IPS DF 19.7 (cell line): ENCODE results near the gene PARP8.
A peak's percentile ranks its signal among the peaks of the same experiment; 100 is the strongest.

Experiments
- DNase-seq: peaks from one replicate; pipeline ENCODE4 v3.0.0-alpha.2; 2013; ENCODE audit warnings: low read depth, low spot score

PARP8 gene

DNA sequence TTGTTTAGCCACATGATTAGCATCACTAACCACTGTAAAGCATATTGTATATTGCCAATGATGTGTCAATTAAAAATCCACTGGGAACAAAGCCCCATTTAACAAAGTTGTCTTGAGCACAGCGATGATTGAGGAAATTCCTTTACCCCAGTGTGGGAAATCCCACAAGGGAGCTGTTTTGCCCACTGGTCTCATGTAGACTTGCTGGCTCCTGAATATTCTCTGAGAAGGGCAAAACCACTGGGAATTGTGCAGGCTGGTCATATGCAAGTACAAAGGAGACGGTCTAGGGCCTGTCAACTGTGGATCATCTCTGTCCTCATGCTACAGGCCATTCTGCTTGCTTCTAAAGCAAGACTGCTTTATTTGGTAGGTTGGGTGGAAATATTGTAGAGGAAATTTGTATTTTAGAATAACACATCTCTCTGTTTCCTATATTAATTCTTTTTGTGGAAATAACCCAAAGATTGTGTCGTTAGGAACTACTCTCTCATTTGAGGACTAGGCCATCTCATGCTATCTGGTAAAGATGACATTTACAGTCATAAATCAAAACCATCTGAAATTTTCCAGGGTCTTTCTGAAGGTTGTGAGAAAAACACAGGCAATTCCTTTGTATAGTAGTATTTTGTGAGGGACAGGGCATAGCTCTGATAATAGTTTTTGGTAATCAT, 60.2 kb downstream of the PARP8 start:
- no peak for DNase-seq

DNA sequence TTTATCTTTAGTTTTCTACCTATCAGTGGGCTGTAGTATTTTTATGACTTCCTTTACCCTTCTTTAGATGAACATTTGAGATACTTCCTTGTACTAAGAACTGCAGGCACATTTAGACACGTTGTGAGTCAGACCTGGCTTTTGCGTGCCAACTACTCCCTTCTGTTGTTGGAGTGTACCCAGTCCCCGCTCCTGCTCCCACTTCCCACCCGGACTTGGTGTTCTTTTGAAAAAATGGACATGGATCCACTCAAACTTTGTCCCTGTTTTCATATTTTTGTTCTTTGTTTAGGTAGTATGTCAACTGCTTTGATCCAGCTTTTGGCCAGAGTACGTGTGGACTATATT, 60.7 kb downstream of the PARP8 start:
- no peak for DNase-seq

DNA sequence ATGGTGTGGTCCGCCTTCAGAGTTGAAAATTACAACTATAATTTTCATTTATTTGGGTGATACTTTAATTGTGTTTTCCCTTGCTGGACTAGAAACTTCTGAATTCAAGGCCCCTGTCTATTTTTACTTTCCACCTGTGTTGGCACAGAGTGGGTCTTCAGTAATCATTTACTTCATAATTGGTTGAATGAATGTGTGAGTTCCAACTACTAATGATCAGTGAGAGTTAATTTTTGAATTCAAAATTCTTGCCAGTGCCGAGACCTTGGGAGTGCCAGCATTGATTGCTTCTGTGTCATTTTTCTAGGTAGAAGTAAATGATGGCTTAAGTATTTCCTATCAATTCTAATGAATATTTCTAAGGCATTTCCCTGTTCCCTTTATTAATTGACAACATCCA, 61.4 kb downstream of the PARP8 start:
- DNase-seq = no peak

DNA sequence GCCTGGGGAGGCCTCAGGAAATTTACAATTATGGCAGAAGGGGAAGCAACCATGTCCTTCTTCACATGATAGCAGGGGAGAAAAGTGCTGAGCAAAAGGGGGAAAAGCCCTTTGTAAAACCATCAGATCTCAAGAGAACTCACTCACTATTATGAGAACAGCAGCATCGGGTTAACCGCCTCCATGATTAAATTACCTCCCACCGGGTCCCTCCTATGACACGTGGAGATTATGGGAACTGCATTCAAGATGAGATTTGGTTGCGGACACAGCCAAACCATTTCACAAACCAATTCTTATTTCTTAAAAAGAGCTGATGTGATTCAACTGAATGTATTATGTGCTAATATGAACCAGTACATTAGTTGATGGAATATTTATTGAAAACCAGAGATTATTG, 63.9 kb downstream of the PARP8 start:
- DNase-seq = no peak

- DNase-seq = no peak
Measured at GRCh38 chr5:50730841-50731240, 64.4 kb downstream of the PARP8 start.

- no peak for DNase-seq
Measured at GRCh38 chr5:50733741-50734140, 67.3 kb downstream of the PARP8 start.

- DNase-seq = peak; percentile 28
Measured at GRCh38 chr5:50738864-50739263, 72.4 kb downstream of the PARP8 start.

DNA sequence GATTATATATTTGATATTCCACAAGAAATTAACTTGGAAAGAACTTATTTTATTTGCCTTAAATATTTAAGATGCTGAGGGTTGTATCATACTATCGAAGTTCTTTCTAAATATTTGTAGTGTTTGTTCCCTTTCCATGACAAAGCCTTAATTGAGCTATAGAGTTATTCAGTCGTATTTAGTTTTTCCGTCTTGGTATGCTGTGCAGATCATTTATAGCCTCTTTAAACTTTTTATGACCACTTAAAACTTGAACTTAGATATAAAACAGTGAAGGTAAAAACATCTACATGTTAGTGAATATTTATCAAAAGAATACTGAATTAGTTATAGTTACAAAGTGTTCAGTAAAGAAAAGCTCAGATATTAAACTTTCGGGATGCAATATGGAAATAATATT, 74.4 kb downstream of the PARP8 start:
- DNase-seq = no peak

DNA sequence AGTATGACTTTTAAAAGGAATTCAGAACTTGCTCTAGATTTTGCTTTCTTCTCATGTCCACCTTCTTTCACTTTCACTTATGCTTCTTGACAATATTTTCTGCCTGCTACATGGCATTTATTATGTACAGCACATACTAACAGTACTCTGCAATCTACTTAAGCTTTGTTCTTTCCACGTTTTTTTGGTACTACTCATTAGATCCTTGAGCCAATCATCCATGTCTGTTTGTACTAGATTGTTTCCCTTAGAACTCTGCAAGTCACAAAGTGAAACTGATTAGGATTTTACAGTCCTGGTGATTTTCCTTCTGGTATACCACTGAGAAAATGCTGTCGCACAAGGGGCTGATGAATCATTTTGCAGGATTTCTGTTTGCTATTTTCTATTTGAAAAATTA, 78.3 kb downstream of the PARP8 start:
- no peak for DNase-seq

DNA sequence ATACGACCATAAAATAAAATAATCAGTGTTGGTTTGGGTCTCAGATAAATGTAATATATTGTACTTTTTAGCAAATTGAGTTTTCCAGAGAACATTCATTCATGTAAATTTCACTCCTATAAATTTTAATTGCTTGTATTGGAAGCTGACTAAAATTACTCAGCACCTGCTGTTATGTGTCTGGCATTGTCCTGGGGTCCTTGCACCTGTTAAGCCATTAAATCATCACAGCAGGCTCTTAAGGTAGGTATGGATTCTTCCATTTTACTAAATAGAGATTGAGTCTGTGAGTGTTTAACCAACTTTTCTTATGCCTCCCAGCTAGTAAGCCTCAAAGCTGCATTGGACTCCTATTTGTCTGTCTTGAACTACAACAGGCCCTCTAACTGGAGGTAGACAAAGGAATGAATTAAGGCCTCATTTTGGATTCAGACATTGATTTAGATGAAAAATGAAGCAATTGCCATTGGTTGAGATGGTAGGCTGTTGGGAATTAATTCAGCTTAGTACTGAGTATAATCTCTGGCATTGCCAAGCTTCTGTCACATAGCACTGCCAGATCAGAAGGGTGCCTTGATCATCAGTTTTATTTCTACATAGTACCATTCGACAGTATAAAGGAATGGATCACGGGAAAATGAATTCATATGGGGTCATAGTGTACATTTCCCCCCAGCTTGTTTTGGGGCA, 78.9 kb downstream of the PARP8 start:
- no peak for DNase-seq

DNA sequence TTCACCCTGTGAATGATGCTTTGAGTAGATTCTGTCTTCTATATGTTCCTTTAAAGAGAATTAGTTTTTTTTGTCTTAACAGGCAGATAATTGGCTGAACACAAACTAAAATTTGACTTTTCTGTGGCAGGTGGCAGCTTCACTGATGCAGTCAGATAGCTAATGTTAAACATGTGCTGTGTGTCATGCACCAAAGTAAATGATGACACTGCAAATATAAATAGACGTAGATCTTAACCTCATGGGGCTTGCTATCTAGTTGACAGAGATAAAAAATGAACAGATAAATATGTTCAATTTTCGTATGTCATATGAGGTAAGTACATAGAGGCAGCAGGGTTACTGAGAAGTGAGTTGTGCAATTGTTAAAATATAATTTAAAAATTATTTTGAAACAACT, 82.7 kb downstream of the PARP8 start:
- no peak for DNase-seq

GRCh38 chr5:50749873-50750272, 83.4 kb downstream of the PARP8 start:
- DNase-seq = no peak

DNA sequence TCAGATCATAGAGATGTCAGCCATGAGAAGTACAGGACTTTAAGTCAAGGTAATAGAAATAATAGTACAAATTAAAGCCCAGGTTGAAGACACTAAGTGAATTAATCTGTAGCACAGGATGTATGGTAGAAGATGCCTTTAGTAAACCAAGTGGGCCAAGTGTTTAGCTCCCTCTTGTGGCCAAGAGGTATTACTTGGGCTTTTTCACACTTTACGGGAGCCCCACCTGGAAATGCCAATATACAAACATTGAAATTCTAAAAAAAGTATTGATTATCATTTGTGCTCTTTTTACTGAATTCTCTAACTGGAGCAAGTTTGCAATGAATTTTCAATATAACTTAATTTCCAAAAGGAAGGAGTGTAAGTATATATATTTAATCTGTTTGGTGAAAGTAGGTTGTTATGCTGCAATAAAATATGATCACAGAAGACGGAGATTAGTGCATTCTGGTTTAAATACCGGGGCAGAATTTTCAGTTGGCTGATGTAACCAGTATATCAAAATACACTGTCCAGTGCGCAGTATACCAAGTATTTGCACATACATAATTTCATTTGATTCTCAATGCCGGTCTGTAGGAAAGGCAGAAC, 84.7 kb downstream of the PARP8 start:
- no peak for DNase-seq

- no peak for DNase-seq
Measured at GRCh38 chr5:50752800-50753199, 86.4 kb downstream of the PARP8 start.

DNA sequence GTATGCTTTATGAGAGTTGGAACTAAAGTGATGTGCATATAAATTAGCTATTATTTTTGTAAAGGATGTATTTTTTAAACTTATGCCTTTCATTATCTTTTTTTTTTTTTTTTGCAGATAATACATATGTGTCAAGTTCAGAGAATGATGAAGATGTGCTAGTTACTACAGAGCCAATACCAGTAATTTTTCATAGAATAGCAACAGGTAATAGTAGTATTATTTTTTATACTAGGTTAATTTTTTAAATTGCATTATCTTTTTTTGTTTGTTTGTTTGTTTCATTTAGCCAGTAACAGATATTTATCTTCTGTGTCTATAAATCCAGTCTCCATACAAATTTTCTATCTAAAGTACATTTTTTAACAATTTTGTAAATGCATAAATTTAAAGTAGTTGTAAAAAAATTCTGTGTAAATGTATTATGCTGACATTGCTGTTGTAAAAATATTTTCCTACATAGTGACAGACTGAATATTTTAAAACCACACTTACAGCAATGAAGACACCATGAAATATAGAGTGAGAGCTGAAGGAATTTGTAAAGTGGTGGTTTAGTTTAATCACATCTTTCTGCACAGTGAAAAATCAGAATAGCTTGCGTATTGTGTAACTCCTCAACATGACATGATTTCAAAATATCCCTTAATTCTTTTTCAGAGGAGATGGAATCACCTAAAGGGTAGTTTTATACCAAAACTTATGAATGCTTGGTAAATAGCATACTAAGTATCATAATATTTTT, 93.3 kb downstream of the PARP8 start:
- DNase-seq = no peak

DNA sequence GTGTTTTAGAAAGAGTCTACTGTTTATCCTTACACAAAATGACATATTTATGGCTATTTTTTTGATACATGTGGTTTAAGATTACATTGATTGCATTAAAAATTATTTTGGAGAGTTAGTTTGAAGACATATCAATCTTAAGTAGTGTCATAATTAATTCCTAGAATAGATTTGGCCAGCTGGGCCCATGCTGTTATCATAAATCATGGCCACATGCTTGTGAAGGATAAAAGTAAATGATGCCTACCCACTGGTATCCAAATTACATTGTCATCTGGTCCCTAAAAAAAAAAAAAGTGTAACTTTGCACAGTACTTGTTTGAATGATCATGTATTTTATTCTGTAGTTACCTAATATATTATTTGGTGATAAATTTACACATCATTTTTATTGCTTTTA, 96.9 kb downstream of the PARP8 start:
- no peak for DNase-seq

- no peak for DNase-seq
Measured at GRCh38 chr5:50763846-50764245, 97.4 kb downstream of the PARP8 start.

GRCh38 chr5:50766042-50766441, 99.6 kb downstream of the PARP8 start:
- DNase-seq = no peak

- DNase-seq = no peak
Measured at GRCh38 chr5:50766462-50766861, 100.0 kb downstream of the PARP8 start.

DNA sequence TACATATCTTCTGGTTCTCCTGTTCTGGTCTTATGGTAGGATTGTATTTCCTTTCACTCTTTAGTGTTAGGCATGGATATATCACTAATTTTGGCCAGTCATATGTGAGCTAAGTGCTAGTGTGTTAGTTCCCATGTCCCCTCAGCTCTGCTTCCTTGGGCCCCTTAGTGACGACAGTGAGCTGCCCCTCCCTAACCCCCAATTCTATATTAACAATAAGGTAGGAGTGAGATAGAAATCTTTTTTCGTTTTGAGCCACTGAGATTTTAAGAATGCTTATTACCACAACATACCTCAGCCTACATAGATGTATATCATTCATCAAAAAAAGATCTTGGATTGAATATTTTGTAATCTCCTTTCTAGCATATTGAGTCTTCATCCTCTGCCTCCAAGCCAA, 100.5 kb downstream of the PARP8 start:
- DNase-seq = no peak

DNA sequence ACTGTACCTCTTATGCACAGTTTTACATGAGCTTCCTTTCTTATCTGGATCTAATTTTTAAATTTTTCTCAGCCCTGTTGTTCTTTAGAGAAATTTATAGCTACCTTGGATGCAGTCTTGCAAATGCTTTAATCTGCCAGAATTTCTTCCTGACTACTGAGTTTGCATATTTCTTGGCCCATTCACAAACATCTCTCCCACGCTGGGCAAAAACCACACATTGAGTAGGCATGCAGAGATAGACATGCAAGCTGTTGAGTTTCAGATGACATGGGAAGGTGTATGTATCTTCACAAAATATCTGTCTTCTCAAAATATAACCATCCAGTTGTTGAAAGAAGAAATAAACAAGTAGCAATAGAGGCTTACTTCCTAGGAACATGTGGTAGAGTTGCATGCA, 101.2 kb downstream of the PARP8 start:
- no peak for DNase-seq

GRCh38 chr5:50768634-50769033, 102.2 kb downstream of the PARP8 start:
- no peak for DNase-seq

GRCh38 chr5:50770441-50770840, 104.0 kb downstream of the PARP8 start:
- DNase-seq = no peak
